DOHH2 (cell line): Measurements from ENCODE around the gene JARID2.

ENCODE experiments used
- EZH2phosphoT487 ChIP-seq: fragments of 200-600 bp; sonication (generic); IDR thresholded peaks from 2 replicates; pipeline ENCODE4 v1.6.1; 2017; ENCODE audit warnings: borderline replicate concordance, mild to moderate bottlenecking, antibody characterized with exemption, low read length, moderate library complexity, mixed read lengths
- TF ChIP-seq, protein P1 (sequence below): fragments of 200-600 bp; sonication (generic); IDR thresholded peaks from one replicate; pipeline ENCODE4 v1.5.1; 2014; ENCODE audit warnings: antibody characterized with exemption, mild to moderate bottlenecking, low read depth, low read length; ENCODE audit not compliant: poor library complexity, severe bottlenecking

DNA sequence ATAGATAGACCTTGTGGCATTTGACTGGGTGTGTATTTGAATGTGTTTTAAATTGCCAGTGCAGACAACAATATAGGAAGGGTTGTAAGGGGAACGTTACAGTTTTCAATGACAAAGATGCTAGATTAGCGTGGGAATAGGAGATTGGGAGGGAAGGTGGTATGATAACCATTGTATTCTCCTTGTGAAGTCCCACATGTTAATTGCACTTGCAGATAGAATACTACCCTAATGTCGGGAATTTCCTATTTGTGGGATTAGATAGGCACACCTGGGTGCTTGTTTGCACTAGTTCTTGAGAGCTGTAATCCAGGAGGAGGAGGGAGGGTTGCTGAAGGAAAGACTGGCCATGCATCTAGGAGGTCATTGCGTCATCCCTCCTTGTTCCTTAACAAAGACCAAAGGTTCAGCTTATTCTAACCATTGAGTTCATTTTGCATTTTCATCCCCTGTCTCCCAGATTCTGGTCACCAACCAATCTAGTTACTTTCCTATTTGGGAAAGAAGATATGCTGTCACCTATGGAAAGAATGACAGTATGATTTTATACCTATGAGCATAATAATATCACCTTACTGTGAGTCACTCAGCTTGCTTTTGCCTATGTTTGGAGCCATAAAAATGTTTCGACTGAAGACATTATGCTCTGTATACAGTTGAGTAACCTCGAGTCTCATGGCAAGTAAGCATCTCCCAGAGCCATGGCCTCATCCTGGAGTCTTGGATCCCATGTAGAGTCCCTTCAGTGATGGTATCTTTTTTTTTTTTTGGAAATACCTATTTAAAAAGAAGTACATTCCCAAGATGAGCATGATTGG lies 215.5 kb downstream of the JARID2 start:
- TF ChIP-seq, protein P1, sequence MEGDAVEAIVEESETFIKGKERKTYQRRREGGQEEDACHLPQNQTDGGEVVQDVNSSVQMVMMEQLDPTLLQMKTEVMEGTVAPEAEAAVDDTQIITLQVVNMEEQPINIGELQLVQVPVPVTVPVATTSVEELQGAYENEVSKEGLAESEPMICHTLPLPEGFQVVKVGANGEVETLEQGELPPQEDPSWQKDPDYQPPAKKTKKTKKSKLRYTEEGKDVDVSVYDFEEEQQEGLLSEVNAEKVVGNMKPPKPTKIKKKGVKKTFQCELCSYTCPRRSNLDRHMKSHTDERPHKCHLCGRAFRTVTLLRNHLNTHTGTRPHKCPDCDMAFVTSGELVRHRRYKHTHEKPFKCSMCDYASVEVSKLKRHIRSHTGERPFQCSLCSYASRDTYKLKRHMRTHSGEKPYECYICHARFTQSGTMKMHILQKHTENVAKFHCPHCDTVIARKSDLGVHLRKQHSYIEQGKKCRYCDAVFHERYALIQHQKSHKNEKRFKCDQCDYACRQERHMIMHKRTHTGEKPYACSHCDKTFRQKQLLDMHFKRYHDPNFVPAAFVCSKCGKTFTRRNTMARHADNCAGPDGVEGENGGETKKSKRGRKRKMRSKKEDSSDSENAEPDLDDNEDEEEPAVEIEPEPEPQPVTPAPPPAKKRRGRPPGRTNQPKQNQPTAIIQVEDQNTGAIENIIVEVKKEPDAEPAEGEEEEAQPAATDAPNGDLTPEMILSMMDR: no peak
- TF ChIP-seq EZH2phosphoT487: no peak
